Upper lobe of right lung (tissue), 1 donor: ENCODE measurements around the gene FAM184B. TPM values are rescaled to one million over a fixed set of nuclear protein-coding genes. Genes with fewer than 3 reads are reported as not detected.

Source experiments
- ATAC-seq: fragments of 200-7000 bp; cut with Tn5 transposase; one replicate; pipeline ENCODE4 v1.9.1; 2020; ENCODE audit warnings: mild to moderate bottlenecking, moderate library complexity
- DNase-seq: peaks from one replicate; pipeline ENCODE4 v3.0.0-alpha.2; 2020
- H3K27ac ChIP-seq: fragments of 200-600 bp; one replicate; pipeline ENCODE4 v1.8.0; 2022
- H3K27me3 ChIP-seq: fragments of 200-600 bp; one replicate; pipeline ENCODE4 v1.8.0; 2022; ENCODE audit warnings: mild to moderate bottlenecking
- H3K36me3 ChIP-seq: fragments of 200-600 bp; one replicate; pipeline ENCODE4 v1.8.0; 2022
- H3K4me1 ChIP-seq: fragments of 200-600 bp; one replicate; pipeline ENCODE4 v1.8.0; 2022
- H3K4me3 ChIP-seq: fragments of 200-600 bp; one replicate; pipeline ENCODE4 v1.8.0; 2022; ENCODE audit warnings: mild to moderate bottlenecking
- H3K9me3 ChIP-seq: fragments of 200-600 bp; one replicate; pipeline ENCODE4 v1.8.0; 2022
- intact Hi-C: fragments of 100-400 bp; cut with DNase I; formaldehyde crosslinking; loops from one replicate; pipeline ENCODE4 v1.11.0; 2022
- total RNA-seq: library from RNA; stranded (reverse); fragmentation: NEBNext Ultra II Directional; extraction: Animal tissue kit (Norgen Biotek cat#: 25700); gene quantifications from one replicate; pipeline ENCODE4 v1.2.1, GENCODE V29; 2021
- TF ChIP-seq, protein P1 (sequence below): fragments of 200-600 bp; IDR thresholded peaks from one replicate; pipeline ENCODE4 v1.8.0; 2022; ENCODE audit warnings: antibody characterized with exemption
- donor health status: DM: no; HTN: yes; CAD: no; lungs with severe emphysema.

FAM184B gene
- total RNA-seq, 1 donor from 2014 or later = 0.17 TPM

DNA sequence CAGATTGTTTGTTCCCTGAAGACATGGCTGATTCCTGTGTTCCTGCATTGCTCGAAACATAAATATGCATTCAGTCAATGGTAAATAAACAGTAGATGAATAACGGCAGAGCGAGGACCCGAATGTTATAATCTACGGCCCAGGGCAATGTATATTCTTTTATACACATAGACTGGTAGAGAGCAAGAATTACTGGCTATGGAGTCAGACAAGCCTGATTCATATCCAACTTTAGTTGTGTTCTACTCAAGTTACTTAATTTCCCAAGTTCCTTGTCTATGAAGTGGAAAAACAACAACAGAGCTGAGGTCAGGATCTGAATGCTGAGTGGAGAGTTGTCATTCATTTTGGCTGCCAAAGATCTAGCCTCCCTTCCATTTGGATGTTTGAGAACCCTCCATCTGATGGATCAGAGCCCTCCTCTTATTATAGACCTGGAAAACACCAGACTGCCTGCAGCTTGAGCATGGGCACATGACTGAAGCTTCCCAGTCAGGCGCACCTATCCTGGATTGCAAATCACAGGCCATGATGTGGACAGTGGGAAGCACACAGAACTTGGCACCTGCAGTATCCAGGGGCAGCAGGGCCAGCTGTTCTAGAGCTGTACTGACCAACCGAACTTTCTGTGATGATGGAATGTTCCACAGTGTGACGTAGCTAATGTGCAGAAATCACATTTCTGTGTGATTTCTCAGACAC is 80.1 kb downstream of the FAM184B start:
- intact Hi-C loops = no loop called here
- ATAC-seq (no peak), DNase-seq (no peak)
- no peaks in the 10 kb centered on the region for H3K4me1 ChIP-seq
- no peak overlapping the region for H3K4me3 ChIP-seq
- TF ChIP-seq, protein P1, sequence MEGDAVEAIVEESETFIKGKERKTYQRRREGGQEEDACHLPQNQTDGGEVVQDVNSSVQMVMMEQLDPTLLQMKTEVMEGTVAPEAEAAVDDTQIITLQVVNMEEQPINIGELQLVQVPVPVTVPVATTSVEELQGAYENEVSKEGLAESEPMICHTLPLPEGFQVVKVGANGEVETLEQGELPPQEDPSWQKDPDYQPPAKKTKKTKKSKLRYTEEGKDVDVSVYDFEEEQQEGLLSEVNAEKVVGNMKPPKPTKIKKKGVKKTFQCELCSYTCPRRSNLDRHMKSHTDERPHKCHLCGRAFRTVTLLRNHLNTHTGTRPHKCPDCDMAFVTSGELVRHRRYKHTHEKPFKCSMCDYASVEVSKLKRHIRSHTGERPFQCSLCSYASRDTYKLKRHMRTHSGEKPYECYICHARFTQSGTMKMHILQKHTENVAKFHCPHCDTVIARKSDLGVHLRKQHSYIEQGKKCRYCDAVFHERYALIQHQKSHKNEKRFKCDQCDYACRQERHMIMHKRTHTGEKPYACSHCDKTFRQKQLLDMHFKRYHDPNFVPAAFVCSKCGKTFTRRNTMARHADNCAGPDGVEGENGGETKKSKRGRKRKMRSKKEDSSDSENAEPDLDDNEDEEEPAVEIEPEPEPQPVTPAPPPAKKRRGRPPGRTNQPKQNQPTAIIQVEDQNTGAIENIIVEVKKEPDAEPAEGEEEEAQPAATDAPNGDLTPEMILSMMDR = no peak
- H3K27me3 ChIP-seq = no peaks in the 10 kb centered on the region
- H3K9me3 ChIP-seq = peaks cover 12% of the 10 kb centered on the region
- H3K27ac ChIP-seq = no peak overlapping the region
- no peaks in the 10 kb centered on the region for H3K36me3 ChIP-seq

GRCh38 chr4:17699380-17699779 is 82.0 kb downstream of the FAM184B start:
- Histone ChIP-seq H3K4me1 (no peaks in the 10 kb centered on the region), H3K27ac (no peak overlapping the region), H3K4me3 (no peak overlapping the region), H3K27me3 (no peaks in the 10 kb centered on the region), H3K36me3 (no peaks in the 10 kb centered on the region), H3K9me3 (peaks cover 12% of the 10 kb centered on the region)
- ATAC-seq (no peak), DNase-seq (no peak)
- intact Hi-C loops = no loop called here
- TF ChIP-seq, protein P1 = no peak

DNA sequence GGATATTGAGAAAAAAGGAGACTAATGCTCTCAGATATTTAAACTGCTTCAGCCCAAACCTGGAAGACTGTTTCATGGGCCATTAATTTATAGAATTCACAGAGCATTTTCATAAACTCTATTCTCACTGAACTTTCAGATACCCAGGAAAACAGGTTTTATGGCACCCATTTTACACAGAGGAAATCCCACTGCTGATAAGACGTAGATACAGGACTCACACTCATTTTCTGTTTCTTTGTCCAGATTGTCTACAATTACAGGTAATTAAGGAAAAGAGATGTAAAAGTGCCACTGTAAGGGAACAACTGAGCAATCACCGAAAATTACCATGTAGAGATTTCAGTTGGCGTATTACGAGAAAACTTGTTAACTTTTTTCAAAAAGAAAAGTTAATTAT is 83.3 kb downstream of the FAM184B start:
- Histone ChIP-seq H3K27me3 (no peaks in the 10 kb centered on the region), H3K4me1 (no peaks in the 10 kb centered on the region), H3K27ac (no peak overlapping the region), H3K9me3 (peaks cover 12% of the 10 kb centered on the region), H3K36me3 (no peaks in the 10 kb centered on the region), H3K4me3 (no peak overlapping the region)
- TF ChIP-seq, protein P1 = no peak
- no peak for DNase-seq
- ATAC-seq = no peak
- intact Hi-C loops = no loop called here

DNA sequence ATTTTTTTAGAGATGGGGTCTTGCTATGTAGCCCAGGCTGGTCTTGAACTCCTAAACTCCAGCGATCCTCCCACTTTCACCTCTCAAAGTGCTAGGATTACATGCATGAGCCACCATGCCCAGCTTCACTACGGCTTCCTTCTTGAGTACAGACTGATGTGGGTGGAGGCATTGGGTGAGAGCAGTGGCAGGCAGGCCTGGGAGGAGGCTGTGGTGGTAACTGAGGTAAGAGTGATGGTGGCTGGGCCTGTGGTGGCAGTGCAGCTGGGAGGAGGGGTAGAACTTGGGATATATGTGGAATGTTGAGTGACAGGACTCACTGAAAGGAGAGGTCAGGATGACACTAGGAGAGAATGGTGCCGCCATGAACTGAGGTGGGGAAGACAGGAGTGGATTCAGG is 86.1 kb downstream of the FAM184B start:
- TF ChIP-seq, protein P1 = no peak
- ATAC-seq = no peak
- H3K27me3 ChIP-seq = no peaks in the 10 kb centered on the region
- no peak overlapping the region for H3K27ac ChIP-seq
- no peaks in the 10 kb centered on the region for H3K4me1 ChIP-seq
- intact Hi-C loops = no loop called here
- no peak overlapping the region for H3K4me3 ChIP-seq
- H3K36me3 ChIP-seq = no peaks in the 10 kb centered on the region
- DNase-seq = no peak
- peaks cover 12% of the 10 kb centered on the region for H3K9me3 ChIP-seq

GRCh38 chr4:17694552-17694951 is 86.9 kb downstream of the FAM184B start:
- ATAC-seq = no peak
- no peaks in the 10 kb centered on the region for H3K36me3 ChIP-seq
- H3K4me3 ChIP-seq = no peak overlapping the region
- peaks cover 10% of the 10 kb centered on the region for H3K9me3 ChIP-seq
- no peak overlapping the region for H3K27ac ChIP-seq
- intact Hi-C loops = no loop called here
- no peaks in the 10 kb centered on the region for H3K4me1 ChIP-seq
- TF ChIP-seq, protein P1 = no peak
- DNase-seq = no peak
- no peaks in the 10 kb centered on the region for H3K27me3 ChIP-seq

GRCh38 chr4:17690898-17691297 is 90.5 kb downstream of the FAM184B start:
- DNase-seq = no peak
- Histone ChIP-seq H3K4me1 (no peaks in the 10 kb centered on the region), H3K27me3 (no peaks in the 10 kb centered on the region), H3K9me3 (no peaks in the 10 kb centered on the region), H3K4me3 (no peak overlapping the region), H3K36me3 (no peaks in the 10 kb centered on the region), H3K27ac (no peak overlapping the region)
- no peak for ATAC-seq
- TF ChIP-seq, protein P1 = no peak
- intact Hi-C loops = no loop called here
